Urinary bladder (tissue), 4 donors: Measurements from ENCODE around the gene ADCY5. TPM values are rescaled to one million over a fixed set of nuclear protein-coding genes. Genes with fewer than 3 reads are reported as not detected.

ENCODE experiments used
- DNase-seq: peaks from one replicate; pipeline ENCODE4 v3.0.0-alpha.2; 2015; ENCODE audit errors: extremely low spot score
- H3K27ac ChIP-seq: one replicate; pipeline ENCODE4 v1.5.1; 2013; ENCODE audit warnings: low read depth, mild to moderate bottlenecking, moderate library complexity
- H3K36me3 ChIP-seq: one replicate; pipeline ENCODE4 v1.6.1; 2013; ENCODE audit warnings: mild to moderate bottlenecking, moderate library complexity; ENCODE audit not compliant: insufficient read depth
- H3K4me1 ChIP-seq: one replicate; pipeline ENCODE4 v1.6.1; 2013; ENCODE audit warnings: mild to moderate bottlenecking, moderate library complexity; ENCODE audit not compliant: insufficient read depth
- H3K4me3 ChIP-seq: one replicate; pipeline ENCODE4 v1.5.1; 2013; ENCODE audit warnings: low read depth, low read length
- WGBS: extraction: QIAGEN DNeasy Blood & Tissue Kit; methylation state at CpG from one replicate; pipeline ENCODE4 v1.1.7; 2013; 5-methylcytosine and 5-hydroxymethylcytosine counted together
- polyA plus RNA-seq: library from polyadenylated mRNA; stranded (reverse); fragments of 200-250 nt; gene quantifications from one replicate; pipeline ENCODE4 v1.2.3, GENCODE V29; 2013
- total RNA-seq: library from RNA; depleted of rRNA; stranded (reverse); fragments of >200 nt; gene quantifications from one replicate; pipeline ENCODE4 v1.2.3, GENCODE V29; 2014
- donor health status: healthy with polysubstance abuse.
- donor health status: healthy.

ADCY5 gene
- total and polyA plus RNA-seq, 2 donors: 25.1 to 53.1 TPM

DNA sequence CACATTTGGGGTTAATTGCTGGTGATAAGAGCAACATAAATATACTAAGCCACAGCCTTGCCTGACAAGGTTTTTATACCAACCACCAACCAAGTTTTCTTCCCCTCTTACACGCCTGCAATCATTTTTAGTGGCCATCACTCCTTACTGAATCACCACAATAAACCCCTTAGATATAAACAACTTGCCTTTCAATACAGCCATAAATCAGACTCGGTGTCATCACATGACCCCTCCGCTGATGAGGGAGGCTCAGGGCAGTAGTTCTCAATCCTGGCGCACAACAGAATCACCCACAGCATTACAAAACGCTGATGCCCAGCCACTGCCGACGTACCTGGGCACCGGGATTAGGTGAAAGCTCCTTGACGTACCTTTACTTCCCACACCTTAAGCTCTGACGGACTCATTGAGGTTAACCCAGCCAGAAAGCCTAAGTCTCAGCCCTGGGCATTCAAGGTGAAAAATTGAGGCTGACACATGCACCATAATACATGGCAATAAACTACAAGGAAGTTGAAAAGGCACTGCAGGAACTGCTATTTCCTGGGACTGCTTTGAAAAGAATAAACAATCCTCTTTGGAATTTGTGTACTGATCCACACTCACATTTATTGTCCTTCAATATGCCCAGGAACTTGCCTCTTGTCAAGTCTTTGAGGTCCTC lies 17.1 kb downstream of the ADCY5 start:
- H3K27ac ChIP-seq: no peak overlapping the region
- no peak for DNase-seq
- no peak overlapping the region for H3K4me3 ChIP-seq
- H3K4me1 ChIP-seq: no peaks in the 10 kb centered on the region
- 44% methylated on average over 10 of the region's 10 CpGs for WGBS
- H3K36me3 ChIP-seq: no peaks in the 10 kb centered on the region

DNA sequence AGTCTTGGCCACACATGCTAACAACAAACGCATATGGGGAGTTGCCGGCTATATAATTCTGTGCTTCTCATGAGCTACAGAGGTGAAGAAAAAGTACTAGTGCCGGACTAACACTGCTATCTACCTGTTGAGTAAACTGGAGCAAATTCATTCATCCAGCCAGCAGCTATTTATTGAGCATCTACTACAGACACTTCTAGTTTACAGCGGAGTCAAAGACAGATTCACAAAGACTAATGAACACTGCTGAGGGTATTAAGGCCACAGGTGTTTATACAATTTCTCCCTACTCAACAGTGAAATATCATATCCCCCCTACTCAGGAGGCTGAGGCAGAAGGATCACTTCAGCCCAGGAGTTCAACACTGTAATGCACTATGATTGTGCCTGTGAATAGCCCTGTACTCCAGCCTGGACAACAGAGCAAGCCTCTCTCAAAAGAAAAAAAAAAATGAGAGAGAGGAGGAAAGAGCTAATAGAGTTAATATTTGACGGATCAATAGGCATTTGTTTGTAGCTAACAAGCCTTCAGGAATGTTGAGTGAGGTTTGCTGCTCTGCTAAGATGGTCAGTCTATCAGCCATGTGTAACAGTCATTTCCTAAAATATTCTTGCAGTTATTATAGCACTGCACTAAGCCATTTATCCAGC lies 17.8 kb downstream of the ADCY5 start:
- 86% methylated on average over 5 of the region's 5 CpGs for WGBS
- Histone ChIP-seq H3K4me1 (no peaks in the 10 kb centered on the region), H3K36me3 (no peaks in the 10 kb centered on the region), H3K4me3 (no peak overlapping the region), H3K27ac (no peak overlapping the region)
- no peak for DNase-seq

DNA sequence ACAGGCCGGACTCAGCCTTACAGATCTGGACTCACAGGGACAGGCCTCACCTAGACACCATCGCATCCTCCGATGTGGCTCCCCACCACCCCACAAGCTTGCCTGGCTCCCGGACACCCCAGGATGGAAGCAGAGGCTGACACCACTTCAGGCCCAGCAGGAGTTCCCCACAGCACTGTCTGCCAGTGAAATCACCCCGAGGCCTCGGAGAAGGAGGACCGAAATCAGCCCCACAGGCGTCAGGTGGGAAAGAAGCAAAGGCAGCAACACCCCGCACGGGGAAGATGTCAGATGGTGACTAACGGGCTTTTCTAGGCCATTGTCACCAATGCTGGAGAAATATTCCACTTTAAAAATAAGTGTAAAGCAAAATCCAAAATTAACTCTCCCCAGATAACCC lies 18.6 kb downstream of the ADCY5 start:
- Histone ChIP-seq H3K4me3 (no peak overlapping the region), H3K4me1 (no peaks in the 10 kb centered on the region), H3K36me3 (no peaks in the 10 kb centered on the region), H3K27ac (no peak overlapping the region)
- WGBS: 95% methylated on average over 11 of the region's 11 CpGs
- no peak for DNase-seq

DNA sequence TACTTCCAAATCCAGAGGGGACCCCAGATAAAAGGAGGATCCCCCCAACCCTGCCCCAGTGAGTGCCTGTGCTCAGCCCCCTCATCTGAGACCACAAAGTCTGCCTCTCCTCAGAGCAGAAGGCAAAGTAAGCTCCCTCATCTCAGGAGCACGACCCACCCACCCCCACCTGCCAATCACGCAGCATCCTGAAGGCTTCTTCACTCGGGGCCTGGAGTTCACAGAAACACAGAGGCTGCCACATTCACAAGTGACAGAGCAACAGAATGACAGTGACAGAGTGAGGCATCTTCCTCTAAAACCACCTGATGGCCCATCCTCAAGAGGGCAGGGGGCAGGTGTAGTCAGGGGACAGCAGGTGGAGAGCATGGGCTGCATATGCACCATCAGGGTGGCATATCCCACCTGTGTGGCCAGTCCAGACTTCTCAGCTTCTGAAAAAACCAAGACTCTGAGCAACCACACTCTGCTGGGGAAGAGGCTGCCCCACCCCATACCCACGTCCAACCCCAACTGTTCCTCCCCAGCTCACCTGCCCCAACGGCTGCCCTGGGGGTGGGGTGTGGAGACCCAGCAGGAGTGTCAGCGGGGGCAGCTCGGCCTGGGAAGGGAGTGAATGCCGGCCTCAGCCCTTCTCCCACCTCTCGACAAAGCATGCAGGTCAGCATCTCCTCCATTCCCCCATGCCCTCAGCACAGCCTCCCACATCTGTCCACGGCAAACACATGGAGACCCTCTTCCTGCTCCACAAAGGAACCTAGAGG lies 19.3 kb downstream of the ADCY5 start:
- H3K4me3 ChIP-seq: no peak overlapping the region
- no peaks in the 10 kb centered on the region for H3K4me1 ChIP-seq
- no peak for DNase-seq
- WGBS: 84% methylated on average over 10 of the region's 10 CpGs
- no peak overlapping the region for H3K27ac ChIP-seq
- no peaks in the 10 kb centered on the region for H3K36me3 ChIP-seq

- WGBS: 71% methylated on average over 8 of the region's 8 CpGs
- H3K36me3 ChIP-seq: no peaks in the 10 kb centered on the region
- H3K4me1 ChIP-seq: peaks cover 3% of the 10 kb centered on the region
- H3K4me3 ChIP-seq: no peak overlapping the region
- no peak overlapping the region for H3K27ac ChIP-seq
- DNase-seq: no peak
Observed at GRCh38 chr3:123424999-123425712, 23.7 kb downstream of the ADCY5 start.

GRCh38 chr3:123424321-123424998 lies 24.4 kb downstream of the ADCY5 start:
- H3K4me1 ChIP-seq: peaks cover 3% of the 10 kb centered on the region
- H3K36me3 ChIP-seq: no peaks in the 10 kb centered on the region
- 49% methylated on average over 13 of the region's 13 CpGs for WGBS
- H3K27ac ChIP-seq: no peak overlapping the region
- no peak overlapping the region for H3K4me3 ChIP-seq
- DNase-seq: no peak

DNA sequence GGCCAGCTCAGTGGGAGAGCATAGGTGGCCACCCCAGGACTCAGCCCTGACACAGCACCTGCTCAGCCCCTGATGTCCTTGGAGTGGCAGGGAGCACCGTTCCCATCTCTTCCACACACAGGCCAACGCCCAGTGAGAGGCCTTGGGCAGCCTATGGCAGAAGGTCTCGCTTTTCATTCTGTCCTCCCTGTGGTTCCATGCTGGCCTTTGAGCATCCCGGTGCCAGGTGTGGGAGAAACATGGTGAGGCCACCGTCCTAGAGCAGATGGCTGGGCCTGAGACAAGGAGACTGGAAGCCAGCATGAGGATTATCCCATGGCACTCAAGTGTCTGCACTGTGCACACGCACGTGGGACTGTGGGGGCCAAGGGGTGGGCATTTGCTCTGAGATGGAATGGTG lies 25.1 kb downstream of the ADCY5 start:
- WGBS: 74% methylated on average over 7 of the region's 7 CpGs

DNA sequence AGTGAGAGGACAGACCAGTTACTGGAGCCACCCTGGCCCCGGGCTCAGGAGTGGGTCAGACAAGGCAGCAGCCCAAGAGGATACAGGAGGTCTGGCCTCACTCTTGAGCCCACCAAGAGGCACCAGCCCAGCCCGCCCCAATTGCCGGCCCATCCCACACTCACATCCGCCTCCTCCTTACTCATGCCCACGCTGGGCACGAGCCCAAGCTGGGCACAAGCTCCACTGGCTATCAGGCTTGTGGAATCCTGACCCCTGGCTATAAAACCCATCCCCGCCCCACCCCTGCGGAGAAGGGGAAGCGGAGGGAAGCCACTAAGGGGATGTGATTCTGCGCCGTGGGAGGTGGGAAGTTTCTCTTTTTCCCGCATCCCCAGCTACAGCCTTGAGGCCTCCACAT lies 25.9 kb downstream of the ADCY5 start:
- H3K36me3 ChIP-seq: no peaks in the 10 kb centered on the region
- DNase-seq: no peak
- peaks cover 3% of the 10 kb centered on the region for H3K4me1 ChIP-seq
- no peak overlapping the region for H3K4me3 ChIP-seq
- H3K27ac ChIP-seq: no peak overlapping the region
- WGBS: 81% methylated on average over 12 of the region's 12 CpGs

More for the DNA sequence above, 25.1 kb downstream of the ADCY5 start:
- Histone ChIP-seq H3K4me3 (no peak overlapping the region), H3K4me1 (peaks cover 3% of the 10 kb centered on the region), H3K27ac (no peak overlapping the region), H3K36me3 (no peaks in the 10 kb centered on the region)
- DNase-seq: no peak

- Histone ChIP-seq H3K4me1 (peaks cover 3% of the 10 kb centered on the region), H3K27ac (no peak overlapping the region), H3K36me3 (no peaks in the 10 kb centered on the region), H3K4me3 (no peak overlapping the region)
- WGBS: 85% methylated on average over 5 of the region's 5 CpGs
- no peak for DNase-seq
Observed at GRCh38 chr3:123422457-123422856, 26.4 kb downstream of the ADCY5 start.

GRCh38 chr3:123421353-123422174 lies 27.3 kb downstream of the ADCY5 start:
- whole genome bisulfite sequencing: 36% methylated on average over 6 of the region's 6 CpGs
- Histone ChIP-seq H3K4me1 (peaks cover 3% of the 10 kb centered on the region), H3K36me3 (no peaks in the 10 kb centered on the region), H3K4me3 (no peak overlapping the region), H3K27ac (no peak overlapping the region)
- DNase-seq: no peak

DNA sequence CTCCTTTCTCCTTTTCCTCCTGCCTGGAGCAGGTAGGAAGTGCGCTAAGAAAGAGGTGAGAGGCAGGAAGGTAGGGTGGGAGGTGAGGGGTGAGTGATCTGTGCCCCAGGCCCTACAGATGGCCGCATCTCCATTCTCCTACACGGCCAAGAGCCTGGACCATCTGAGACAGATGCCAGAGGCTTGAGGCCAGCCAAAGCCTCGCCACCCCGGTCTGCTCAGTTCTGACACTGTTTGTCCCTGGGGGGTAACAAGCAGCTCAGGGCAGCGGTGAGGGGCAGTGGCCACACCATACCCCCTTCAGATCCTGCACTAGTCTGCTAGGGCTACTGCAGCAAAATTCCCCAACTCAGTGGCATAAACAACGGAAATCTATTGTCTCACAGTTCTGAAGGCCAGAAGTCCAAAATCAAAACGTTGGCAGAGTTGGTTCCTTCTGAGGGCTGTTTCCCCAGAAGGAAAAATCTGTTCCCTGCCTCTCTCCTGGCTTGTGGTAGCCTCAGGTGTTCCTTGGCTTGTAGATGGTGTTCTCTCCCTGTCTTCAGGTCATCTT lies 28.4 kb downstream of the ADCY5 start:
- no peak for DNase-seq
- 79% methylated on average over 8 of the region's 8 CpGs for WGBS
- Histone ChIP-seq H3K4me3 (no peak overlapping the region), H3K4me1 (peaks cover 3% of the 10 kb centered on the region), H3K27ac (no peak overlapping the region), H3K36me3 (no peaks in the 10 kb centered on the region)

DNA sequence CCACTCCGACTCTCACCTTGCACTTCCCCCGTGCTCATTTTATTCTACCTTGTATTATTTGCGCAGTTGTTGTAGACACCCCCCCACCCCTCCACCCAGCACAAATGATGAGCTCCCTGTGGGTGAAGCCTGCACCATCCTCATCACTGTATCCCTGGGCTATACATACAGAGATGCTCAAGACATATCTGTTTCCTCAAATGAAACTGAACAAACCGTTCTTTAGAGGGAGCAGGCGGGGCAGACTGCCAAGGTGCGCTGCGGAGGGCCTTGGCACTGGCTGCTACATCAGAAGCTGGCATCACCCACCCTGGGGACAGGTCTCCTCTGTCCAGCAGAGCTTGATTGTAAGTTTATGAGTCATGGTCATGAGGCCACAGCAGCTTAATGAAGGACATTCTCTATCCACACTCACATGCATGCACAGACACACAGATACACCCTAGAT lies 29.0 kb downstream of the ADCY5 start:
- H3K36me3 ChIP-seq: no peaks in the 10 kb centered on the region
- H3K4me3 ChIP-seq: no peak overlapping the region
- no peak overlapping the region for H3K27ac ChIP-seq
- peaks cover 3% of the 10 kb centered on the region for H3K4me1 ChIP-seq
- DNase-seq: no peak
- WGBS: 66% methylated on average over 7 of the region's 7 CpGs
